HUES64 (cell line): ENCODE measurements around the gene DGAT2.
A peak's percentile ranks its signal among the peaks of the same experiment; 100 is the strongest.

Source experiments
- H3K27ac ChIP-seq: 2 replicates; pipeline ENCODE4 v1.7.0; 2013; ENCODE audit warnings: low read depth, low read length, inconsistent platforms
- H3K27me3 ChIP-seq: 2 replicates; pipeline ENCODE4 v1.6.1; 2013; ENCODE audit warnings: mild to moderate bottlenecking, low read length; ENCODE audit not compliant: insufficient read depth
- H3K36me3 ChIP-seq: 2 replicates; pipeline ENCODE4 v1.6.1; 2013; ENCODE audit warnings: mild to moderate bottlenecking, low read length; ENCODE audit not compliant: insufficient read depth
- H3K4me1 ChIP-seq: 2 replicates; pipeline ENCODE4 v1.6.1; 2013; ENCODE audit warnings: mild to moderate bottlenecking, low read length, moderate library complexity; ENCODE audit not compliant: insufficient read depth
- H3K4me3 ChIP-seq: 2 replicates; pipeline ENCODE4 v1.5.1; 2013; ENCODE audit warnings: mild to moderate bottlenecking, low read length, moderate library complexity
- H3K9ac ChIP-seq: 2 replicates; pipeline ENCODE4 v1.6.1; 2013; ENCODE audit warnings: mild to moderate bottlenecking, low read depth, low read length
- H3K9me3 ChIP-seq: 2 replicates; pipeline ENCODE4 v1.6.1; 2013; ENCODE audit warnings: low read depth, low read length; ENCODE audit not compliant: insufficient read depth
- WGBS: fragments of 150-250, 120-280 bp; methylation state at CpG from one replicate; pipeline ENCODE4 v1.1.7; 2013; ENCODE audit warnings: missing lambda C conversion rate; 5-methylcytosine and 5-hydroxymethylcytosine counted together

DGAT2 gene

GRCh38 chr11:75768909-75769771, 562 bp downstream of the DGAT2 start:
- H3K4me3 ChIP-seq = peak overlapping the region; percentile 50
- H3K27ac ChIP-seq = no peak overlapping the region
- no peaks in the 10 kb centered on the region for H3K36me3 ChIP-seq
- peak overlapping the region; percentile 91; the same call in 1 of the 2 replicates for H3K9ac ChIP-seq
- peaks cover 7% of the 10 kb centered on the region for H3K4me1 ChIP-seq
- peaks cover 62% of the 10 kb centered on the region for H3K27me3 ChIP-seq
- no peaks in the 10 kb centered on the region for H3K9me3 ChIP-seq
- WGBS = 7% methylated on average over 43 of the region's 46 CpGs

- Histone ChIP-seq H3K4me1 (peaks cover 7% of the 10 kb centered on the region), H3K4me3 (no peak overlapping the region), H3K36me3 (no peaks in the 10 kb centered on the region), H3K27me3 (peaks cover 62% of the 10 kb centered on the region), H3K9me3 (no peaks in the 10 kb centered on the region), H3K27ac (no peak overlapping the region), H3K9ac (no peak overlapping the region)
- WGBS = 97% methylated on average over 5 of the region's 5 CpGs
Observed at GRCh38 chr11:75770102-75770501, 1.5 kb downstream of the DGAT2 start.

GRCh38 chr11:75771646-75772410, 3.2 kb downstream of the DGAT2 start:
- no peaks in the 10 kb centered on the region for H3K36me3 ChIP-seq
- peaks cover 56% of the 10 kb centered on the region for H3K27me3 ChIP-seq
- no peak overlapping the region for H3K9ac ChIP-seq
- H3K4me3 ChIP-seq = no peak overlapping the region
- H3K4me1 ChIP-seq = peaks cover 6% of the 10 kb centered on the region
- WGBS = 86% methylated on average over 5 of the region's 6 CpGs
- no peaks in the 10 kb centered on the region for H3K9me3 ChIP-seq
- H3K27ac ChIP-seq = no peak overlapping the region

GRCh38 chr11:75773595-75774353, 5.2 kb downstream of the DGAT2 start:
- Histone ChIP-seq H3K4me1 (no peaks in the 10 kb centered on the region; the same call in 1 of the 2 replicates), H3K36me3 (no peaks in the 10 kb centered on the region), H3K9ac (no peak overlapping the region), H3K9me3 (no peaks in the 10 kb centered on the region), H3K27ac (no peak overlapping the region), H3K27me3 (peaks cover 37% of the 10 kb centered on the region), H3K4me3 (no peak overlapping the region)
- whole genome bisulfite sequencing = 91% methylated on average over 5 of the region's 5 CpGs

GRCh38 chr11:75775056-75775455, 6.5 kb downstream of the DGAT2 start:
- H3K9me3 ChIP-seq = no peaks in the 10 kb centered on the region
- H3K36me3 ChIP-seq = no peaks in the 10 kb centered on the region
- H3K27ac ChIP-seq = no peak overlapping the region
- no peak overlapping the region for H3K9ac ChIP-seq
- WGBS = 76% methylated on average over 3 of the region's 3 CpGs
- no peak overlapping the region for H3K4me3 ChIP-seq
- no peaks in the 10 kb centered on the region for H3K4me1 ChIP-seq
- H3K27me3 ChIP-seq = peaks cover 24% of the 10 kb centered on the region

- Histone ChIP-seq H3K4me3 (no peak overlapping the region), H3K9ac (no peak overlapping the region), H3K9me3 (no peaks in the 10 kb centered on the region)
Observed at GRCh38 chr11:75776546-75776945, 8.0 kb downstream of the DGAT2 start.

GRCh38 chr11:75777461-75778110, 9.0 kb downstream of the DGAT2 start:
- 94% methylated on average over 13 of the region's 13 CpGs for WGBS

More at GRCh38 chr11:75776546-75776945, 8.0 kb downstream of the DGAT2 start:
- 92% methylated on average over 4 of the region's 4 CpGs for WGBS
- Histone ChIP-seq H3K27me3 (peaks cover 9% of the 10 kb centered on the region), H3K4me1 (no peaks in the 10 kb centered on the region), H3K36me3 (no peaks in the 10 kb centered on the region), H3K27ac (no peak overlapping the region)

GRCh38 chr11:75778962-75779361, 10.4 kb downstream of the DGAT2 start:
- H3K27me3 ChIP-seq = no peaks in the 10 kb centered on the region
- H3K9me3 ChIP-seq = no peaks in the 10 kb centered on the region
- H3K9ac ChIP-seq = no peak overlapping the region
- H3K27ac ChIP-seq = no peak overlapping the region
- 90% methylated on average over 5 of the region's 5 CpGs for WGBS
- no peaks in the 10 kb centered on the region for H3K4me1 ChIP-seq
- H3K36me3 ChIP-seq = no peaks in the 10 kb centered on the region
- H3K4me3 ChIP-seq = no peak overlapping the region

More at GRCh38 chr11:75777461-75778110, 9.0 kb downstream of the DGAT2 start:
- H3K4me3 ChIP-seq = no peak overlapping the region
- no peaks in the 10 kb centered on the region for H3K9me3 ChIP-seq
- H3K27me3 ChIP-seq = no peaks in the 10 kb centered on the region
- H3K4me1 ChIP-seq = no peaks in the 10 kb centered on the region
- H3K36me3 ChIP-seq = no peaks in the 10 kb centered on the region
- H3K9ac ChIP-seq = no peak overlapping the region
- no peak overlapping the region for H3K27ac ChIP-seq

- Histone ChIP-seq H3K9me3 (no peaks in the 10 kb centered on the region), H3K27me3 (no peaks in the 10 kb centered on the region), H3K4me3 (no peak overlapping the region), H3K27ac (no peak overlapping the region), H3K4me1 (no peaks in the 10 kb centered on the region), H3K9ac (no peak overlapping the region), H3K36me3 (no peaks in the 10 kb centered on the region)
- WGBS = 90% methylated on average over 2 of the region's 2 CpGs
Observed at GRCh38 chr11:75779960-75780359, 11.4 kb downstream of the DGAT2 start.

GRCh38 chr11:75780888-75781287, 12.3 kb downstream of the DGAT2 start:
- Histone ChIP-seq H3K4me1 (no peaks in the 10 kb centered on the region), H3K9ac (no peak overlapping the region), H3K9me3 (no peaks in the 10 kb centered on the region), H3K27me3 (no peaks in the 10 kb centered on the region), H3K4me3 (no peak overlapping the region), H3K36me3 (no peaks in the 10 kb centered on the region), H3K27ac (no peak overlapping the region)
- 91% methylated on average over 3 of the region's 3 CpGs for WGBS
